Measurements from ENCODE around the gene FBXL22.

FBXL22 gene

GRCh38 chr15:63556736-63557135 is 40.5 kb upstream of the FBXL22 start:
- TF ChIP-seq CTCF (IDR thresholded peaks at IDR 0.05; ENCODE audit: low read depth, low read length, missing control alignments), result no peak
- DNase-seq (ENCODE audit: extremely low read depth, low read depth), result no peak
- no peak overlapping the region for H3K4me3 ChIP-seq (replicated peaks; ENCODE audit: low read depth, low read length)

GRCh38 chr15:63559753-63560152 is 37.4 kb upstream of the FBXL22 start:
- H3K4me3 ChIP-seq (replicated peaks; ENCODE audit: low read depth, low read length), result no peak overlapping the region
- TF ChIP-seq CTCF (IDR thresholded peaks at IDR 0.05; ENCODE audit: low read depth, low read length, missing control alignments), result no peak
- no peak for DNase-seq (ENCODE audit: extremely low read depth, low read depth)

GRCh38 chr15:63560741-63561448 is 36.3 kb upstream of the FBXL22 start:
- DNase-seq (ENCODE audit: extremely low read depth, low read depth), result no peak
- no peak for TF ChIP-seq CTCF (IDR thresholded peaks at IDR 0.05; ENCODE audit: low read depth, low read length, missing control alignments)
- H3K4me3 ChIP-seq (replicated peaks; ENCODE audit: low read depth, low read length), result no peak overlapping the region

GRCh38 chr15:63564093-63564492 is 33.1 kb upstream of the FBXL22 start:
- H3K4me3 ChIP-seq (replicated peaks; ENCODE audit: low read depth, low read length), result no peak overlapping the region
- TF ChIP-seq CTCF (IDR thresholded peaks at IDR 0.05; ENCODE audit: low read depth, low read length, missing control alignments), result no peak
- no peak for DNase-seq (ENCODE audit: extremely low read depth, low read depth)

- H3K4me3 ChIP-seq (replicated peaks; ENCODE audit: low read depth, low read length), result no peak overlapping the region
- no peak for DNase-seq (ENCODE audit: extremely low read depth, low read depth)
- no peak for TF ChIP-seq CTCF (IDR thresholded peaks at IDR 0.05; ENCODE audit: low read depth, low read length, missing control alignments)
These were observed 31.5 kb upstream of the FBXL22 start for GRCh38 chr15:63565536-63566186.

- DNase-seq (ENCODE audit: extremely low read depth, low read depth), result no peak
- TF ChIP-seq CTCF (IDR thresholded peaks at IDR 0.05; ENCODE audit: low read depth, low read length, missing control alignments), result no peak
- H3K4me3 ChIP-seq (replicated peaks; ENCODE audit: low read depth, low read length), result no peak overlapping the region
These were observed 24.3 kb upstream of the FBXL22 start for GRCh38 chr15:63572749-63573464.
